ENCODE results near the gene ZFAND4. TPM values are rescaled to one million over a fixed set of nuclear protein-coding genes. Genes with fewer than 3 reads are reported as not detected.
"Not testable (repeated sequence)": the region's sequence is repeated elsewhere in the genome, so short reads cannot be mapped to it uniquely, and the experiment has no call there.

The ZFAND4 gene
- total RNA-seq, 8 experiments from 2014 or later, result 5.1 to 14.4 (median 9.0) TPM

DNA sequence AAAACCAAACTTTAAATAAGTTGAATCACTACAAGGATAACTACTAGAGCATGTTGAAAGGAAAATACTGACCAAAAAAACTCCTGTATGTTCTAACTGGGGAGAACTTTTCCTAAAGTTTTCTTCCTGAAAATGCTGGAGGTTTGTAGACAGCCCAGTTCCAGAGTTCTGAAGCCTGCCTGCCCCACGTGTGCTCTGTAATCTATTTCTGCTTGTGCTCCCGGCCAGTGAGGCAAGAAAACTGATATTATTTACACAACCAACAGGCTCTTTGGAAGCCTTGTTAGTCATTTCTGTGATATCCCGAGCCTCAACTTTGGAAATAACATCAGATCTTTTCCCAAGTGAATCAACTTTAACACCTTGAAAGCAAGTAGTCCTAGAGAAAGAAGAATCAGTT lies 46.7 kb downstream of the ZFAND4 start:
- ATAC-seq (replicated peaks in 6 of 8), result no peak
- Histone ChIP-seq H3K4me3 (no peak overlapping the region), H3K4me1 (replicated peaks in 1 of 2) (no peaks in the 10 kb centered on the region), H3K27ac (no peak overlapping the region)
- WGBS, 10 experiments, result 33 to 100% (median 85%) methylated on average over 1 to 3 of the region's 3 CpGs; no CpG with 5 or more reads in 2 of the 10 experiments
- in situ Hi-C loops (cut with MboI; ENCODE audit: low pct_unique_long_range_greater_than_20kb in 2 of 9, low sequenced_read_pairs in 9 of 9, unreplicated experiment in 9 of 9), result no loop called here

GRCh38 chr10:45624724-45625123 lies 47.8 kb downstream of the ZFAND4 start:
- Histone ChIP-seq H3K27ac (no peak overlapping the region), H3K4me3 (no peak overlapping the region), H3K4me1 (replicated peaks in 1 of 2) (no peaks in the 10 kb centered on the region)
- in situ Hi-C loops (cut with MboI; ENCODE audit: low pct_unique_long_range_greater_than_20kb in 2 of 9, low sequenced_read_pairs in 9 of 9, unreplicated experiment in 9 of 9), result no loop called here
- WGBS, 10 experiments, result 82 to 100% (median 95%) methylated on average over 1 to 5 of the region's 6 CpGs; no CpG with 5 or more reads in 4 of the 10 experiments
- ATAC-seq (replicated peaks in 6 of 8), result no peak

- in situ Hi-C loops (cut with MboI; ENCODE audit: low pct_unique_long_range_greater_than_20kb in 2 of 9, low sequenced_read_pairs in 9 of 9, unreplicated experiment in 9 of 9), result no loop called here
- Histone ChIP-seq H3K4me1 (replicated peaks in 1 of 2) (no peaks in the 10 kb centered on the region), H3K27ac (no peak overlapping the region), H3K4me3 (no peak overlapping the region)
- 0 to 100% (median 76%) methylated on average over 1 of the region's 1 CpG; no CpG with 5 or more reads in 4 of the 10 experiments for WGBS, 10 experiments
- ATAC-seq (replicated peaks in 6 of 8), result peak in 3 of 8 experiments; percentile 66 to 91 (median 87)
Measured at GRCh38 chr10:45614869-45615268, 57.7 kb downstream of the ZFAND4 start.

- no peak for ATAC-seq (replicated peaks in 6 of 8)
- Histone ChIP-seq H3K4me1 (replicated peaks in 1 of 2) (no peaks in the 10 kb centered on the region), H3K27ac (no peak overlapping the region), H3K4me3 (no peak overlapping the region)
- in situ Hi-C loops (cut with MboI; ENCODE audit: low pct_unique_long_range_greater_than_20kb in 2 of 9, low sequenced_read_pairs in 9 of 9, unreplicated experiment in 9 of 9), result no loop called here
Measured at GRCh38 chr10:45612741-45613140, 59.8 kb downstream of the ZFAND4 start.

DNA sequence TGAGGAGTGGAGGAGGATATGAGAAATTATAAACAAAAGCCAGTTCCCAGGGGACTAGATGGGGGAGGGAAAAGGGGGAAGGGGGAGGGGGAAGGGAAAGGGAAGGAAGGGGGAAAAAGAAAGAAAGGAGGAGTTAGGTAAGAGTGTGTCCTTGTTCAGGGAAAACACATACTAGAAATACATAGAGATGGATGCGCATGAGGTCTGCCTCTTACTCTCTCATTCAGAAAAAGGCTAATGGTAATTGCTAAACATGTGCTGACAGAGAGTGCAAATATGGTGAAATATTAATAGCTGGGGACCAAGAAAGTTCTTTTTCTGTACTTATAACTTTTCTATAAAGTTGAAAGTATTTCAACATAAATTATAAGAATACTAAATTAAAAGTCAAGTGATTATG lies 64.5 kb downstream of the ZFAND4 start:
- H3K4me3 ChIP-seq, result no peak overlapping the region
- peak in 3 of 8 experiments; percentile 84 to 99 (median 95) for ATAC-seq (replicated peaks in 6 of 8)
- no peak overlapping the region for H3K27ac ChIP-seq
- WGBS, 10 experiments, result 100% methylated on average over 1 of the region's 1 CpG; no CpG with 5 or more reads in 9 of the 10 experiments
- in situ Hi-C loops (cut with MboI; ENCODE audit: low pct_unique_long_range_greater_than_20kb in 2 of 9, low sequenced_read_pairs in 9 of 9, unreplicated experiment in 9 of 9), result no loop called here
- H3K4me1 ChIP-seq (replicated peaks in 1 of 2), result no peaks in the 10 kb centered on the region

- Histone ChIP-seq H3K4me1 (replicated peaks in 1 of 2) (no peaks in the 10 kb centered on the region), H3K4me3 (no peak overlapping the region), H3K27ac (no peak overlapping the region)
- in situ Hi-C loops (cut with MboI; ENCODE audit: low pct_unique_long_range_greater_than_20kb in 2 of 9, low sequenced_read_pairs in 9 of 9, unreplicated experiment in 9 of 9), result no loop called here
- WGBS, 10 experiments, result 10 to 100% (median 80%) methylated on average over 1 of the region's 1 CpG; no CpG with 5 or more reads in 1 of the 10 experiments
- ATAC-seq (replicated peaks in 6 of 8), result peak in 3 of 8 experiments; percentile 62 to 94 (median 69)
Measured at GRCh38 chr10:45607276-45607675, 65.3 kb downstream of the ZFAND4 start.

GRCh38 chr10:45602836-45603235 lies 69.7 kb downstream of the ZFAND4 start:
- H3K27ac ChIP-seq, result no peak overlapping the region
- no peak overlapping the region for H3K4me3 ChIP-seq
- in situ Hi-C loops (cut with MboI; ENCODE audit: low pct_unique_long_range_greater_than_20kb in 2 of 9, low sequenced_read_pairs in 9 of 9, unreplicated experiment in 9 of 9), result no loop called here
- no peak for ATAC-seq (replicated peaks in 6 of 8)
- WGBS, 10 experiments, result 67 to 100% (median 83%) methylated on average over 1 to 3 of the region's 4 CpGs; no CpG with 5 or more reads in 2 of the 10 experiments
- no peaks in the 10 kb centered on the region for H3K4me1 ChIP-seq (replicated peaks in 1 of 2)

GRCh38 chr10:45602082-45602730 lies 70.4 kb downstream of the ZFAND4 start:
- Histone ChIP-seq H3K27ac (no peak overlapping the region), H3K4me1 (replicated peaks in 1 of 2) (no peaks in the 10 kb centered on the region), H3K4me3 (no peak overlapping the region)
- in situ Hi-C loops (cut with MboI; ENCODE audit: low pct_unique_long_range_greater_than_20kb in 2 of 9, low sequenced_read_pairs in 9 of 9, unreplicated experiment in 9 of 9), result no loop called here
- peak in 2 of 8 experiments; percentile 29 to 64 for ATAC-seq (replicated peaks in 6 of 8)
- 80 to 83% methylated on average over 1 of the region's 3 CpGs; no CpG with 5 or more reads in 8 of the 10 experiments for WGBS, 10 experiments

GRCh38 chr10:45601254-45601930 lies 71.2 kb downstream of the ZFAND4 start:
- in situ Hi-C loops (cut with MboI; ENCODE audit: low pct_unique_long_range_greater_than_20kb in 2 of 9, low sequenced_read_pairs in 9 of 9, unreplicated experiment in 9 of 9); H3K4me3 ChIP-seq; H3K4me1 ChIP-seq (replicated peaks in 1 of 2); H3K27ac ChIP-seq; ATAC-seq (replicated peaks in 6 of 8): not testable (repeated sequence)
- 67 to 100% (median 94%) methylated on average over 1 to 3 of the region's 16 CpGs; no CpG with 5 or more reads in 6 of the 10 experiments for WGBS, 10 experiments

DNA sequence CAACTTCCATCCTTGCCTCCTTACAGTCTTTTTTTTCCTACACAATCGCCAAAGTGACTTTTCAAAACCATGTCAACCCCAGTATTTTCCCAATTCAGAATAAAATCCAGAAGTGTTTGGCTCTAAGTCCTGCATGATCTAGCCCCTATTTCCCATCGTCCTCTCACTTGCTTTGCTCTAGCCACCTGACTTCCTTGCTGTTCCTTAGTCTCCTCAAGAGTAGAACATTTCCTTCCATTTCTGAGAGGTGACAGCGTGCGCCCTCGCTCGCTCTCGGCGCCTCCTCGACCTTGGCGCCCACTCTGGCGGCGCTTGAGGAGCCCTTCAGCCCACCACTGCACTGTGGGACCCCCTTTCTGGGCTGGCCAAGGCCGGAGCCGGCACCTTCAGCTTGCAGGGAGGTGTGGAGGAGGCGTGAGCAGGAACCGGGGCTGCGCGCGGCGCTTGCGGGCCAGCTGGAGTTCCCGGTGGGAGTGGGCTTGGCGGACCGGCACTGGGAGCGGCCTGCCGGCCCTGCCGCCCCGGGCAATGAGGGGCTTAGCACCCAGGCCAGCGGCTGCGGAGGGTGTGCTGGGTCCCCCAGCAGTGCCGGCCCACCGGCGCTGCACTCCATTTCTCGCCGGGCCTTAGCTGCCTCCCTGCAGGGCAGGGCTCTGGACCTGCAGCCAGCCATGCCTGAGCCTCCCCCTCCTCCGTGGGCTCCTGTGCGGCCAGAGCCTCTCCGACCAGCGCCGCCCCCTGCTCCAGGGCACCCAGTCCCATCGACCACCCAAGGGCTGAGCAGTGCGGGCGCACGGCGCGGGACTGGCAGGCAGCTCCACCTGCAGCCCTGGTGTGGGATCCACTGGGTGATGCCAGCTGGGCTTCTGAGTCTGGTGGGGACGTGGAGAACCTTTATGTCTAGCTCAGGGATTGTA lies 72.0 kb downstream of the ZFAND4 start:
- ATAC-seq (replicated peaks in 6 of 8); H3K4me3 ChIP-seq; H3K27ac ChIP-seq; H3K4me1 ChIP-seq (replicated peaks in 1 of 2); in situ Hi-C loops (cut with MboI; ENCODE audit: low pct_unique_long_range_greater_than_20kb in 2 of 9, low sequenced_read_pairs in 9 of 9, unreplicated experiment in 9 of 9): not testable (repeated sequence)
- 8 to 100% (median 80%) methylated on average over 1 to 13 of the region's 47 CpGs; no CpG with 5 or more reads in 3 of the 10 experiments for WGBS, 10 experiments

- Histone ChIP-seq H3K4me1 (replicated peaks in 1 of 2) (no peaks in the 10 kb centered on the region), H3K4me3 (no peak overlapping the region), H3K27ac (no peak overlapping the region)
- in situ Hi-C loops (cut with MboI; ENCODE audit: low pct_unique_long_range_greater_than_20kb in 2 of 9, low sequenced_read_pairs in 9 of 9, unreplicated experiment in 9 of 9), result no loop called here
- no peak for ATAC-seq (replicated peaks in 6 of 8)
- WGBS, 10 experiments, result 39 to 89% (median 73%) methylated on average over 2 to 6 of the region's 6 CpGs
Measured at GRCh38 chr10:45599646-45600045, 72.9 kb downstream of the ZFAND4 start.

GRCh38 chr10:45599021-45599603 lies 73.5 kb downstream of the ZFAND4 start:
- no peaks in the 10 kb centered on the region for H3K4me1 ChIP-seq (replicated peaks in 1 of 2)
- no peak for ATAC-seq (replicated peaks in 6 of 8)
- in situ Hi-C loops (cut with MboI; ENCODE audit: low pct_unique_long_range_greater_than_20kb in 2 of 9, low sequenced_read_pairs in 9 of 9, unreplicated experiment in 9 of 9), result no loop called here
- 40 to 100% (median 86%) methylated on average over 1 to 7 of the region's 7 CpGs for WGBS, 10 experiments
- H3K27ac ChIP-seq, result no peak overlapping the region
- H3K4me3 ChIP-seq, result no peak overlapping the region

Measured in motor neuron (in vitro differentiated cells).